Osteocyte (in vitro differentiated cells): Measurements from ENCODE around the gene IAH1. TPM values are rescaled to one million over a fixed set of nuclear protein-coding genes. Genes with fewer than 3 reads are reported as not detected.

Experiments used
- DNase-seq: peaks from one replicate; pipeline ENCODE4 v3.0.0; 2021; ENCODE audit warnings: mixed read lengths; ENCODE audit not compliant: unreplicated experiment; ENCODE audit errors: extremely low spot score
- H3K27ac Mint-ChIP-seq: one replicate; pipeline ENCODE4 v1.8.0; 2021; ENCODE audit warnings: mild to moderate bottlenecking, mixed read lengths; ENCODE audit not compliant: unreplicated experiment
- H3K27me3 Mint-ChIP-seq: one replicate; pipeline ENCODE4 v1.8.0; 2021; ENCODE audit warnings: mixed read lengths; ENCODE audit not compliant: unreplicated experiment
- H3K36me3 Mint-ChIP-seq: one replicate; pipeline ENCODE4 v1.8.0; 2021; ENCODE audit warnings: mixed read lengths; ENCODE audit not compliant: unreplicated experiment
- H3K4me1 Mint-ChIP-seq: one replicate; pipeline ENCODE4 v1.8.0; 2021; ENCODE audit warnings: mixed read lengths; ENCODE audit not compliant: unreplicated experiment
- H3K4me3 Mint-ChIP-seq: one replicate; pipeline ENCODE4 v1.8.0; 2021; ENCODE audit warnings: mild to moderate bottlenecking, moderate library complexity, mixed read lengths; ENCODE audit not compliant: unreplicated experiment
- H3K9me3 Mint-ChIP-seq: one replicate; pipeline ENCODE4 v1.8.0; 2021; ENCODE audit warnings: mixed read lengths; ENCODE audit not compliant: unreplicated experiment
- CTCF ChIP-seq: fragments of 200-600 bp; sonication (generic); IDR thresholded peaks from 2 replicates; pipeline ENCODE4 v1.5.0; 2021; ENCODE audit warnings: antibody characterized with exemption, mild to moderate bottlenecking, moderate library complexity
- total RNA-seq: library from RNA; stranded (reverse); gene quantifications from 2 replicates; pipeline ENCODE4 v1.2.1, GENCODE V29; 2021

Gene IAH1
- total RNA-seq, 1 donor from 2014 or later: 68.7 TPM

- no peak overlapping the region for H3K27ac Mint-ChIP-seq
- no peaks in the 10 kb centered on the region for H3K27me3 Mint-ChIP-seq
- no peak for TF ChIP-seq CTCF
- no peak for DNase-seq
- H3K4me3 Mint-ChIP-seq: peak overlapping the region; percentile 71
- H3K4me1 Mint-ChIP-seq: peaks cover 30% of the 10 kb centered on the region
- no peaks in the 10 kb centered on the region for H3K9me3 Mint-ChIP-seq
- peaks cover 15% of the 10 kb centered on the region for H3K36me3 Mint-ChIP-seq
Measured at GRCh38 chr2:9472511-9472910, 1.8 kb upstream of the IAH1 start.

GRCh38 chr2:9473308-9473984 is 905 bp upstream of the IAH1 start:
- Mint-ChIP-seq H3K4me1 (peaks cover 30% of the 10 kb centered on the region), H3K9me3 (no peaks in the 10 kb centered on the region), H3K27ac (peak overlapping the region; percentile 42), H3K27me3 (no peaks in the 10 kb centered on the region), H3K4me3 (peak overlapping the region; percentile 71), H3K36me3 (peaks cover 16% of the 10 kb centered on the region)
- no peak for DNase-seq
- TF ChIP-seq CTCF: no peak

GRCh38 chr2:9473985-9474360 is 378 bp upstream of the IAH1 start:
- Mint-ChIP-seq H3K9me3 (no peaks in the 10 kb centered on the region), H3K27me3 (no peaks in the 10 kb centered on the region), H3K36me3 (peaks cover 17% of the 10 kb centered on the region), H3K4me3 (peak overlapping the region; percentile 71), H3K4me1 (peaks cover 30% of the 10 kb centered on the region), H3K27ac (peak overlapping the region; percentile 47)
- DNase-seq: no peak
- no peak for TF ChIP-seq CTCF

- TF ChIP-seq CTCF: no peak
- Mint-ChIP-seq H3K36me3 (peaks cover 29% of the 10 kb centered on the region), H3K27me3 (no peaks in the 10 kb centered on the region), H3K27ac (no peak overlapping the region), H3K4me1 (peaks cover 37% of the 10 kb centered on the region), H3K9me3 (no peaks in the 10 kb centered on the region), H3K4me3 (no peak overlapping the region)
- DNase-seq: no peak
Measured at GRCh38 chr2:9477914-9478313, 3.6 kb downstream of the IAH1 start.

GRCh38 chr2:9478526-9478925 is 4.2 kb downstream of the IAH1 start:
- Mint-ChIP-seq H3K27me3 (no peaks in the 10 kb centered on the region), H3K36me3 (peaks cover 32% of the 10 kb centered on the region), H3K27ac (no peak overlapping the region), H3K9me3 (no peaks in the 10 kb centered on the region), H3K4me3 (no peak overlapping the region), H3K4me1 (peaks cover 34% of the 10 kb centered on the region)
- no peak for DNase-seq
- TF ChIP-seq CTCF: no peak
